ENCODE measurements around the gene TSG101.

The TSG101 gene

GRCh38 chr11:18526521-18527296, at the start of gene TSG101:
TSG101 (minus strand) TSS chr11:18526942; CDS start chr11:18526816, 126 bp downstream.
- peak; percentile 92 for DNase-seq (ENCODE audit: low read depth)

- DNase-seq (ENCODE audit: low read depth), result no peak
These were observed 48.6 kb upstream of the TSG101 start for GRCh38 chr11:18575361-18575760.

GRCh38 chr11:18567081-18567480, 40.3 kb upstream of the TSG101 start:
- DNase-seq (ENCODE audit: low read depth), result no peak

- no peak for DNase-seq (ENCODE audit: low read depth)
These were observed 39.7 kb upstream of the TSG101 start for GRCh38 chr11:18566406-18566805.

GRCh38 chr11:18564149-18564548, 37.4 kb upstream of the TSG101 start:
- no peak for DNase-seq (ENCODE audit: low read depth)

- DNase-seq (ENCODE audit: low read depth), result no peak
These were observed 36.5 kb upstream of the TSG101 start for GRCh38 chr11:18563090-18563730.

GRCh38 chr11:18548001-18548400, 21.3 kb upstream of the TSG101 start:
- no peak for DNase-seq (ENCODE audit: low read depth)

GRCh38 chr11:18540207-18541009, 13.7 kb upstream of the TSG101 start:
- DNase-seq (ENCODE audit: low read depth), result no peak

GRCh38 chr11:18536209-18536608, 9.5 kb upstream of the TSG101 start:
- no peak for DNase-seq (ENCODE audit: low read depth)

GRCh38 chr11:18534245-18534644, 7.5 kb upstream of the TSG101 start:
- no peak for DNase-seq (ENCODE audit: low read depth)

GRCh38 chr11:18533365-18533764, 6.6 kb upstream of the TSG101 start:
- DNase-seq (ENCODE audit: low read depth), result no peak

- no peak for DNase-seq (ENCODE audit: low read depth)
These were observed 770 bp upstream of the TSG101 start for GRCh38 chr11:18527512-18527911.

GRCh38 chr11:18526130-18526520, 617 bp downstream of the TSG101 start:
- no peak for DNase-seq (ENCODE audit: low read depth)

GRCh38 chr11:18524248-18524647, 2.5 kb downstream of the TSG101 start:
- no peak for DNase-seq (ENCODE audit: low read depth)

GRCh38 chr11:18523084-18523483, 3.7 kb downstream of the TSG101 start:
- DNase-seq (ENCODE audit: low read depth), result no peak

- DNase-seq (ENCODE audit: low read depth), result no peak
These were observed 4.4 kb downstream of the TSG101 start for GRCh38 chr11:18522388-18522787.

- no peak for DNase-seq (ENCODE audit: low read depth)
These were observed 5.6 kb downstream of the TSG101 start for GRCh38 chr11:18521122-18521521.

GRCh38 chr11:18502352-18502751, 24.4 kb downstream of the TSG101 start:
- DNase-seq (ENCODE audit: low read depth), result no peak

GRCh38 chr11:18501629-18502028, 25.1 kb downstream of the TSG101 start:
- DNase-seq (ENCODE audit: low read depth), result no peak

- no peak for DNase-seq (ENCODE audit: low read depth)
These were observed 28.7 kb downstream of the TSG101 start for GRCh38 chr11:18498039-18498438.

- DNase-seq (ENCODE audit: low read depth), result no peak
These were observed 31.0 kb downstream of the TSG101 start for GRCh38 chr11:18495703-18496102.

- DNase-seq (ENCODE audit: low read depth), result no peak
These were observed 31.5 kb downstream of the TSG101 start for GRCh38 chr11:18495271-18495670.

GRCh38 chr11:18493310-18493709, 33.4 kb downstream of the TSG101 start:
- DNase-seq (ENCODE audit: low read depth), result no peak

Measured in stimulated activated CD8-positive, alpha-beta memory T cell treated with anti-CD3 and anti-CD28 coated beads, Interleukin-4, amount 100 ng/mL, for 24 hours (primary cell).